H7 (cell line): ENCODE data around the gene DNA2. TPM values are rescaled to one million over a fixed set of nuclear protein-coding genes. Genes with fewer than 3 reads are reported as not detected.

Experiments
- DNase-seq: peaks from one replicate; pipeline ENCODE4 v3.0.0; 2012
- H3K27me3 ChIP-seq: 2 replicates; pipeline ENCODE4 v1.6.0; 2011; ENCODE audit warnings: mild to moderate bottlenecking, low read length; ENCODE audit not compliant: control insufficient read depth, insufficient read depth
- H3K36me3 ChIP-seq: replicated peaks from 2 replicates; pipeline ENCODE4 v1.5.1; 2011; ENCODE audit warnings: low read length; ENCODE audit not compliant: control insufficient read depth, insufficient read depth
- H3K4me3 ChIP-seq: 2 replicates; pipeline ENCODE4 v1.5.1; 2011; ENCODE audit warnings: low read depth, mild to moderate bottlenecking, control low read depth, low read length, moderate library complexity; ENCODE audit not compliant: insufficient read depth
- total RNA-seq: library from RNA; depleted of rRNA; stranded (reverse); fragments of >200 nt; shearing (Covaris generic); gene quantifications from 2 replicates; pipeline ENCODE4 v1.2.3, GENCODE V29; 2014

Gene DNA2
- total RNA-seq, 1 experiment from 2014 or later: 39.4 TPM

- no peak overlapping the region for H3K4me3 ChIP-seq
- no peaks in the 10 kb centered on the region for H3K27me3 ChIP-seq
- peaks cover 23% of the 10 kb centered on the region for H3K36me3 ChIP-seq
- no peak for DNase-seq
Measured at GRCh38 chr10:68419376-68419775, 52.4 kb downstream of the DNA2 start.

DNA sequence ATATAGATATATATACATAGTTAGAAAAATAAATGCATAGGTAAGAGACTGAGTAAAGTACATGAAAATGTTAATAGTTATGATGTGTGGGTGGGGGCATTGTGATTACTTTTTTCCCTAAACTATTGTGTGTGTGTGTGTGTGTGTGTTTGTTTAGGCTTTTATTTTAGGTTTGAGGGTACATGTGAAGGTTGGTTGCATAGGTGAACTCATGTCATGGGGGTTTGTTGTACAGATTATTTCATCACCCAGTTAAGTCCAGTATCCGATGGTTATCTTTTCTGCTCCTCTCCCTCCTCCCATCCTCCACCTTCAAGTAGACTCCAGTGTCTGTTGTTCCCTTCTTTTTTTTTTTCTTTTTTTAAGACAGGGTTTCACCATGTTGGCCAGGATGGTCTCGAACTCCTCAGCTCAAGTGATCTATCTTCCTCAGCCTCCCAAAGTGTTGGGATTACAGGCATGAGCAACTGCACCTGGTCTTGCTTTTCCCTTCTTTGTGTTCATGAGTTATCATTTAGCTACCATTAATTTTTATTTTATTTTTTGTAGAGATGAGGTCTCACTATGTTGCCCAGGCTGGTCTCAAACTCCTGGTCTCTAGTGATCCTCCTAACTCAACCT lies 62.8 kb downstream of the DNA2 start:
- DNase-seq: no peak
- no peak overlapping the region for H3K4me3 ChIP-seq
- H3K27me3 ChIP-seq: no peaks in the 10 kb centered on the region
- no peaks in the 10 kb centered on the region for H3K36me3 ChIP-seq

- H3K27me3 ChIP-seq: no peaks in the 10 kb centered on the region
- peak; percentile 97 for DNase-seq
- H3K4me3 ChIP-seq: peak within 1 kb of the TSS; percentile 89
- H3K36me3 ChIP-seq: no peaks in the 10 kb centered on the region
Measured at GRCh38 chr10:68406815-68407548, 64.8 kb downstream of the DNA2 start, which contains the start of gene RUFY2. RUFY2 (minus strand) TSS chr10:68407277; CDS start chr10:68407189, 88 bp downstream.

DNA sequence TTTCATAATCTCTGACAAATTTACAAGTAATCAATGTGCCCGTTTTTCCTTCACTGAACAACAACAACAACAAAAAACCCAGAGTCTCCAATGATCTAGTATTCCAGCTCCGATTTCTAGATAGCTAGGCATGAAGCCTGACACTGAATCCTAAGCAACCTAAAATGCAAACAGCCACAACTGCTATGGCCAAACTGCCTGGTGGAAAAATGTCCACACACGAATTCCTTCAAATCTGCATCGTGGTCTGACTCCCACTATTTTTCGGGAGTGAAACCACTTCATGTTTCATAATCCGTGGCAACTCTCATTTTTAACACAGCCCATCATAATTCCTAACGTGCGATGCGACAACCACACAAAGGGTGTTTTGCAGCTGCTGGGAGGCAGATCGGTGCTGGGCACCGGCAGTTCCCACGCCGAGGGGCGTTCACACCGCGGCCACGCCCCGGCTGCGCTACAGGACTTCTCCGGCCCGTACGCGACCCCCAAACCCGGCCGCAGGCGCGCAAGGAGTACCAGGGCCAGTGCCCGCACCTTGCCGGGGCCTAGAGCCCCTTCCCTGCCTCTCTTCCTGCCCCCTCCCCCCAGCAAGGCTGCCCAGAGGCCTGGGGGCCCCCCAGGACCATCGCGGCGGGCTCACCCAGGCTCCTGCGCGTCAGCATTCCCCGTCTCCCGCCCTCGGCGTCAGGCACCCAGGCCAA lies 65.5 kb downstream of the DNA2 start:
- Histone ChIP-seq H3K4me3 (peak overlapping the region; percentile 89), H3K27me3 (no peaks in the 10 kb centered on the region), H3K36me3 (0 out of 2 replicates have a peak, but pooled peaks cover 1% of the 10 kb centered on the region)
- peak; percentile 86 for DNase-seq

- no peak for DNase-seq
- H3K36me3 ChIP-seq: 0 out of 2 replicates have a peak, but pooled peaks cover 1% of the 10 kb centered on the region
- H3K4me3 ChIP-seq: no peak overlapping the region
- no peaks in the 10 kb centered on the region for H3K27me3 ChIP-seq
Measured at GRCh38 chr10:68403701-68404100, 68.1 kb downstream of the DNA2 start.

GRCh38 chr10:68402276-68402675 lies 69.5 kb downstream of the DNA2 start:
- H3K4me3 ChIP-seq: no peak overlapping the region
- 0 out of 2 replicates have a peak, but pooled peaks cover 1% of the 10 kb centered on the region for H3K36me3 ChIP-seq
- no peak for DNase-seq

DNA sequence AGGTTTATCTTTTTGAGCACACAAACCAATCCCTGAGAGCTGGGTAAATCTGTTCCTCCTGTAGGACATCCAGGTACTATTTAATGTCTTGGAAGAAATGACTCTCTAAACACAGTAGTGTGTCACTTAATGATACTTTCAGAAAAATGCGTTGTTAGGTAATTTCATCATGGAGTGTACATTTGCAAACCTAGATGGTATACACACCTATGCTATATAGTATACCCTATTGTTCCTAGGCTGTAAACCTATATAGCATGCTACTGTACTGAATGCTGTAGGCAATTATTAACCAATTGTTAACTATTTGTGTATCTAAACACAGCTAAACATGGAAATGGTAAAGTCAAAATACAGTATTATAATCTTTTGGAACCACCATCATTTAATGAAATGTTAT lies 74.8 kb downstream of the DNA2 start:
- no peak for DNase-seq
- no peaks in the 10 kb centered on the region for H3K27me3 ChIP-seq
- peaks cover 1% of the 10 kb centered on the region; the same call in 1 of the 2 replicates for H3K36me3 ChIP-seq

More at GRCh38 chr10:68402276-68402675, 69.5 kb downstream of the DNA2 start:
- H3K27me3 ChIP-seq: no peaks in the 10 kb centered on the region

GRCh38 chr10:68385740-68386139 lies 86.0 kb downstream of the DNA2 start:
- Histone ChIP-seq H3K4me3 (no peak overlapping the region), H3K27me3 (no peaks in the 10 kb centered on the region), H3K36me3 (no peaks in the 10 kb centered on the region; the same call in 1 of the 2 replicates)
- DNase-seq: no peak

More for the DNA sequence above, 74.8 kb downstream of the DNA2 start:
- H3K4me3 ChIP-seq: no peak overlapping the region

- Histone ChIP-seq H3K4me3 (no peak overlapping the region), H3K27me3 (no peaks in the 10 kb centered on the region), H3K36me3 (no peaks in the 10 kb centered on the region; the same call in 1 of the 2 replicates)
- DNase-seq: no peak
Measured at GRCh38 chr10:68371604-68372003, 100.2 kb downstream of the DNA2 start.

GRCh38 chr10:68367121-68367520 lies 104.7 kb downstream of the DNA2 start:
- no peak overlapping the region for H3K4me3 ChIP-seq
- DNase-seq: no peak
- H3K27me3 ChIP-seq: no peaks in the 10 kb centered on the region
- H3K36me3 ChIP-seq: peaks cover 2% of the 10 kb centered on the region

DNA sequence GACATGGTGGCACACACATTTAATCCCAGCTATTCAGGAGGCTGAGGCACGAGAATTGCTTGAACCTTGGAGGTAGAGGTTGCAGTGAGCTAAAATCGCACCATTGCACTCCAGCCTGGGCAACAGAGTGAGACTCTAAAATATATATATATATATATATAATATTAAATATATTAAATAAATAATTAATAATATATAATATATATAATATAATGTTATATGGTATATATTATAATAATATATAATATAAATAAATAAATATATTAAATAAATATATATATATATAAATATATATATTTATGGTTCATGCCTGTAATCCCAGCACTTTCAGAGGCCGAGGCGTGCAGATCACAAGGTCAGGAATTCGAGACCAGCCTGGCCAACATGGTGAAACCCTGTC lies 105.2 kb downstream of the DNA2 start:
- Histone ChIP-seq H3K36me3 (peaks cover 2% of the 10 kb centered on the region), H3K4me3 (no peak overlapping the region)

GRCh38 chr10:68365611-68366010 lies 106.2 kb downstream of the DNA2 start:
- no peak for DNase-seq
- Histone ChIP-seq H3K36me3 (peaks cover 4% of the 10 kb centered on the region), H3K4me3 (no peak overlapping the region), H3K27me3 (no peaks in the 10 kb centered on the region)

More for the DNA sequence above, 105.2 kb downstream of the DNA2 start:
- no peak for DNase-seq
- H3K27me3 ChIP-seq: no peaks in the 10 kb centered on the region

DNA sequence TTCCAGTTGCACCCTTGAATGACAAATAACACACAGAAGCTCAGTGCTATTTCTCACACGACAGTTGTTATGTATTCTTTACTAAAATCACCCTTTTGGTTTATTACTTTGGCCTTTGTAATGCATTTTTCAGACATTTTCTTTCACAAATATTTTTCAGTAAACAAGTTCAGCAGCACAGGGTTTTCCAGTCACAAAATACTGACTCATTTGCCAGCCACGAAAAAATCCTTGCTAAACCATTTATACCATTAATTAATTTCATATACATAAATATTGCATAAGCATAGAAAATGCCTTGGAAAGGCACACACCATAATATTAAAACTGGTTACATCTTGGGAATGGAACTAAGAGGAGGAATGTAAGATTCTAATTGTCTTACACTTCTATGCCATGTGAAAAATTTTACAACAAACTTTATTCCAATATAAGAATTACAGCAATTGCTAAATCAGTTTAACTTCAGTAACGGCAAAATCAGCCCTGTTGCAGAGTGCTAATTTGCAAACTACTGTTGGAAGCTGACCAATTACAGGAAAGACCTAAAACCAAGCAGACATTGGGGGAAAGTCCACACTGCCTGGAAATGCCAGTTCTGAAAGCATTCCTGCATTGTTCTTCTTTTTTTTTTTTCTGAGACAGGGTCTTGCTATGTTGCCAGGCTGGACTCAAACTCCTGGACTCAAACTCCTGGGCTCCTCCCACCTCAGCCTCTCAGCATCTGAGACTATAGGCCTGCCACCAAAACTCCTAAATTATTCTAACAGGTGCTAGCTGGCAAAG lies 107.5 kb downstream of the DNA2 start:
- Histone ChIP-seq H3K27me3 (no peaks in the 10 kb centered on the region), H3K4me3 (no peak overlapping the region), H3K36me3 (peaks cover 4% of the 10 kb centered on the region)
- no peak for DNase-seq
